GM11168 (cell line): Measurements from ENCODE around the gene ILDR1.

Experiments
- in situ Hi-C: fragments of 300-500 bp; cut with MboI; formaldehyde crosslinking; loops from one replicate; pipeline ENCODE4 v1.12.0; 2022; ENCODE audit warnings: low sequenced_read_pairs; ENCODE audit not compliant: unreplicated experiment

ILDR1 gene

GRCh38 chr3:122021037-122021436, 1.0 kb downstream of the ILDR1 start:
- in situ Hi-C loops, result no loop called here

DNA sequence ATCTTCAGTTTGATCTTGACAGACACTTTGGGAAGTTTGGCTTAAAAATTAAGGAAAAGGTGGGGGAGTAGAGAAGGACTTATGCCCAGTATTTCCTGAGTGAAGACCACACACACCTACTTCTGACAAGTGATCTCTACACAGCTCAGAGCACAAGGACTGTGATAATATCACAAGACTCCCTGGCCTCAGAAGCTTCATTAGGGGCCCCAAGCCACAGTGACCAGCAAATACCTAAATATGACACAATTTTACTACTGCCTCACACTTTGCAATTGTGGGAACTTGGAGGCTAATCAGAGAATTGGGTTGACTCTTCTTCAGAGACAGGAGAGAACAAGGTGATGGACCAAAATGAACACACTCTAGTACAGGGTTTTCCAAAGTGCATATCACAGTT, 2.6 kb downstream of the ILDR1 start:
- in situ Hi-C loops, result loop anchor here (5.0 kb wide), 1 partner anchor 73 kb away; no protein-coding TSS in a partner anchor

GRCh38 chr3:122014741-122015140, 7.3 kb downstream of the ILDR1 start:
- in situ Hi-C loops, result loop anchor here (5.0 kb wide), 1 partner anchor 78 kb away; no protein-coding TSS in a partner anchor

DNA sequence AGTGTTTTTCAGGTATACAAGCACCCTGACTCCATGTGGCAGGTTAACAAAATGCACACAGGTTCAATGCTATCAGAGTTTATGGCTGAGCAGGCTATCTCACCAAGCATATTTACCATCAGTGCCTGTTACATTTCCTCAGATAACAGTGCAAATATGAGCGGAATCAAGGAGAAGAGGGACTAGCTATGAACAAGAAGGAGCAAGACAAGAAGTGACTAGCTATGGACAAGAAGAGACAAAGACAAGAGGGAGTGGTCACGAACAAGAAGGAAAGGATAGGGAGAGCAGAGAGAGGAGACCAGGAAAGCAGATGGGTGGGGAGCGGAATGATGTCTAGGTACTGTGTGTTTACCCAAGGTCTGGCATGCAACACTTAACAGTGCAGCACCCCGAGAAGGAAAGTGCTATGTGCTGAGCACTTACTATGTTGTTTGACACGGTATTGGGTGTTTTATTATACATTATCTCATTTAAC, 8.6 kb downstream of the ILDR1 start:
- in situ Hi-C loops, result no loop called here

DNA sequence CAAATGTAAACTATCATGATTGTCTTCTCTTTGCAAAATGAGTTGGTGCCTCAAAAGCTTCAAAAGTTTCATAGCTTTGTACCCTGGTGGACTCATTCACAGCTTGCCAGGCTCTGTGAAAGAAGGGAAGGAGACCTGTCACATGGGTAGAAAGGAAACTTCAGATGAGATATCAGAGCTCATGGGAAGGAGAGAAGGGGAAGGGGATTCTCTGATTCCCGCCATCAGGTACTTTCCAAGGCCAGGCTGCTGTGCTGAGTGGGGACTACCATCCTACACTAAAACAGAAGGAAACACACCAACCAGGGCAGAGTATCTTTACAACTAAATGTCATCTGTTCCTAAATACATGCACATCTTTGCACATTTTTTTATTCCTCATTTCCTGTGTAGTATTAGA, 9.2 kb downstream of the ILDR1 start:
- in situ Hi-C loops, result no loop called here

DNA sequence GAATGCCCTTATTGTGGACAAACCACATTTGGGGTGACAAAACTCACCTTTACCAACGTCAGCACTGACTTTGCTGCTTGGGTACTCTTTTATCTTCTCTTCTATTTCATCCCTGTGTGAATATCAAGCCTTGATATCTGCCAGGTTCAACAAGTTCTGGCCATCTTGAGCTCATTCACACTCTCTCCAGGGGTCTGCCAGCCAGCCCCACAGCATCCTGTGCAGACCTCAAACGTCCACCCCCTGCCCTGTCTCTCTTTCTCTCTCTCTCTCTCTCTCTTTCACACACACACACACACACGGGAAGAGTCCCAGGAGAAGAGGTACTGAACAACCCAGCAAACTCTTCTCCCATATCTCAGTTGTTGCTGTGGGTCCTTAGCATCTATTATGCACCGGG, 10.7 kb downstream of the ILDR1 start:
- in situ Hi-C loops, result no loop called here

DNA sequence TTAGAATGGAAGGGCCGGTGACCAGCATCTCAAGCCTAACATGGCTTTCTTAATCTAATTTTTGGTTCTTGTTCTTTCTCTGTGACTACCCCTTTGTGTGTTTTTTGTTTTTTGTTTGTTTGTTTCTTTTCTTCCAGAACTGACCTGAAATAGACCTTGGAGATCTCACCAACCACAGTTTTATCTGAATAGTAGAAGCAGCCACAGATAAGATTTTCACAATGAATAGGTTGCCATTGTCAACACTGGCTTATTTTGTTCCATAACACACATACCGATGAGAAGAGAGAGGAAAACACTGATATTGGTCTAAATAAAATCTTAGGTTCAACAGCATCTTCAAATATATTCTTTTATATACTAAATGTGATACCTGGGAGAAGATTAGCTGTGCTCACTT, 11.5 kb downstream of the ILDR1 start:
- in situ Hi-C loops, result no loop called here

DNA sequence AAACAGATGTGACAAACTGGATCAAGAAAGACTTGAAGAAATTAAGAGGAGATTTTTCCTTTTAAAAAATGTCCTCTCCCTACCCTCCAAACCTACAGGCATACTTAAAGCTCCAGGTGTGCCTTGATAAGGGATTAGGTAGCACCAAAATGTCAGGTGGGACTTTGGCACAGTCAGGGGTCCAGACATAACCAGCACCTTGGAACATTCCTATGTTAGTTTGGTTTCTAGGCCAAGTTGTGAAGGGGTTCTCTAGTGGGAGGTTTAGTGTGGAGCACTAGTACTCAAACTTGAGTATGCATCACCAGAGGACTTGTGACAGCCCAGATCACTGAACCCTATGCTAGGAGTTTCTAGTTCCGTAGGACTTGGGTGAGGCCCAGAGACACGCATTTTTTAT, 13.9 kb downstream of the ILDR1 start:
- in situ Hi-C loops, result no loop called here

DNA sequence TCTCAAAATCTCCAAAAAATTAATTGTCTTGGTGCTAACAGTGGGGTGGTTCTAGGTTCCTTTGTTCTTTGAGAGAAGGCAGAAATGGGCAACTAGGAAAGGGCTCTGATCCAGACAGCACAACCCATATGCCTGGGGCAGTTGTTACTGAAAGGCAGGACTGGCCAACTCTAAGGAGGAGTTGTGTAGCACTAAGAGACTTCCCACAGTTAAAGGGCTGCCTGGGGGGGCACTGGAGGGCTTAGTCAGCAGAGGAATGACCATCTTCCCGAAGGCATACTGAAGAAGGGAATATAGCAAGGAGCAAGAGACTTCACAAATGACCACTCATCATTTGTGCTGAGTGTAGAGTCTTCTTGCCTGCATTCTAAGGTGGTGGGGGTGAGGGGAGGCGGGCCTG, 15.8 kb downstream of the ILDR1 start:
- in situ Hi-C loops, result no loop called here

DNA sequence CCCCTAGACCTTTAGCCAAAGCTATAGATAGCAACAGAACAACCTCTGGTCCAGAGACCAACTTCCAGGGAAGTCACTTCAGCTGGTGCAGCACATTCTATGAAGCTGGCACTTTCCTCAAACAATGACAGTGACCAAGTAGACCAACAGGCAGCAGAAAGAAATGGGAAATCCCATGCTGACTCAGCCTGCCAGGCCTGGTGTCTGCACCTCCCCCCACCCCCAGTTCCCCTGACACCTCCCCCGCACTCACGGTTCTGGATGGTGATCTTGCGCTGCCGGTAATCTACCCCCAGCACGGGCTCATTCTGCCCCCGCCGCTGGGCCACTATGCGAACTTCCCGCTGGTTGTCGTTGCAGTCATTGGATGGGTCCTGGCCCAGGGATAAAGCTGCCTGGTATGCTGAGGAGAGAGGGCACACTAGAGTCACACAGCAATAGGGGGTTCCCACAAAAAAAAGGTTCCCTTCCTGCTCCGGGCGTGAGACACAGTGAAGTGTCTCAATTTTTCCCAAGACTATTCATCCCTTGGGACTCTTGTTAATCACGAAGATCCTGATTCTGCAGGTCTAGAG, 17.0 kb downstream of the ILDR1 start:
- in situ Hi-C loops, result no loop called here

GRCh38 chr3:122004107-122004506, 17.9 kb downstream of the ILDR1 start:
- in situ Hi-C loops, result no loop called here

GRCh38 chr3:122003606-122004005, 18.4 kb downstream of the ILDR1 start:
- in situ Hi-C loops, result no loop called here

DNA sequence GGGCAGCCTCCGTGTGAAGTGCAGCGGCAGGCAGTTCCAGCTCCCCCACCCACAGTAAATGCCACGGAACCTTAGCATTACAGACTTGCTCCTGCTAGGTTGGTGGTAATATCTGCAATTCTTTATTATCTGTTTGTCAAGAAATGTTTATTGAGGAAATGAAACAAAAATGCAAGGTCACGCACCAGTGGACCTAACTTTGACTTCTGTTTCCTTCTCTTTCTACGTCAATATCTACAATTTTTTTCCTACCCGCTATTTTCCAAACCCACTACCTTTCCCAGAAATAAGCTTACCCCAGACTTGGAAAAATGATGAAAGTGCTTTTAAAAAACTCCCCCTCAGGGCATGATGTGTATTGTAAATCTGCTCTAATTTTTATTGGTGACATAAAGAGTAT, 18.9 kb downstream of the ILDR1 start:
- in situ Hi-C loops, result no loop called here

- in situ Hi-C loops, result no loop called here
Measured at GRCh38 chr3:122002611-122003010, 19.4 kb downstream of the ILDR1 start.

GRCh38 chr3:122001892-122002291, 20.2 kb downstream of the ILDR1 start:
- in situ Hi-C loops, result no loop called here

DNA sequence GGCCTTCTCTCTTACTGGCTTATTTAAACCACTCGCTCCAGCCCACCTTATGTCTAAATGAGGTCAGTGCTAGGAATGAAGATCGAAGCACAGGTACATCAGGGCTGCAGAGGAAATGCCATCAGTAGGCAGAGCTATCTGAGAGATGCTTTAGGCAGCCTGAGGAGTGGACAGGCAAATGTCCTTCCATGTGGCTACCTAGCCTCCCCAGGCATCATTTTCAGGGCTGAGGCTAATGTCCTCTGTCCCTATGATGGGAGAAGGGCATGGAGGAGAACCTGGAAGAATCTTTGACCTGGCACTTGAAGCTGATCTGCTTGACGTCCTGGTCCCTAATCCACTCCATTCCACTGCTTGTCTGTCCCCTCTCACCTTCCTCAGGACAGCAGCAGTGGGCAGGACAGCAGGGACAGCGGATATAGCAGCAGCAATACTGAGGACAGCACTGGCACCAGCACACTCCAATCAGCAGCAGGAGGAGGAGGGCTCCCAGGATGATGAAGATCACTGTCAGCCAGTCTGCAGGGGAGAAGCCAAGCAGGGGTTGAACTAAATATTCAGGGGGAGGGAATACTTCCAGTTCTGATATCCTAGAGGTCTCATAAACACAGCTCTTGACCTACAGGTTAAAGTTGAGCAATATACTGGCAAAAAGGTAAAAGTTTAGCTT, 21.0 kb downstream of the ILDR1 start:
- in situ Hi-C loops, result no loop called here

- in situ Hi-C loops, result loop anchor here (25.0 kb wide), 1 partner anchor 262 kb away; no protein-coding TSS in a partner anchor
Measured at GRCh38 chr3:121999931-122000330, 22.1 kb downstream of the ILDR1 start.

DNA sequence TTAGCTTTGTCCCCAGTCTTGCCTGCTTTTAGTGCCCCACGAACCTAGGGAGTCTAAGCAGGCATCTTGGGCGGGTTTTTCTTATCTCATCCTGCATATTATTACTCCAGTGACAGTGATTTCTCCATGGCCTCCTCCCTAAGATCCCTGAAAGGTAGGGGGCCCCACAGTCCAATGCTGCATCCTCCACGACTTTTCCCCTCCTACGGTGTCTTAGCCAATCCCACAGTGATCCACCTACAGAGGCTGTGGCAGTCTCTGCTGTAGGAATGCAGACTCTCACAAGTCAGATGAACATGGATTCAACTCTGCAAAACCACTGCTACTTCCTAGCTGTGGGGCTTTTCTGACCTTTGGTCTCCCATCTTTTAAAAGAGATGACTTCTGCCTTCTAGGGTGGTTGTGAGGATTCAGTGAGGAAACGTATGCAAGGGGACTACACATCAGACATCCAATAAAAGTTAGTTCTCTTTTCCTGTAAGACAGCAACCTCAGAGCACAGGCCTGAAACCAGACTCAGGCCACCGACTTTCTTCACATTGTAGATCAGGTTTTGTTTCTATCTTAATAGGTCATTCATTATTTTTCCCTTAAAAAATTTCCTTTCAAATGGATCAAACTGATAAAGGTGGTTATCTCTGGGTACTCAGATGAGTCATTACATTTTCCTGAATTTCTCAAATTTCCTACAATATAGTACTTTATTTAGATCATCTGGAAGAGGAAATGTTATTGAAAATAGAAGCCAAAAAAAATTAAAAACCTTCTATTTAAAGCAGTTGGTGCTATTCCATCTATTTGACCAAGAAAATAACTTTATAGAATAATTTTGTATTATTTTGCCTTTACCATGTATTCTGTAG, 23.2 kb downstream of the ILDR1 start:
- in situ Hi-C loops, result loop anchor here (25.0 kb wide), 1 partner anchor 263 kb away; no protein-coding TSS in a partner anchor

GRCh38 chr3:121998030-121998580, 23.9 kb downstream of the ILDR1 start:
- in situ Hi-C loops, result loop anchor here (25.0 kb wide), 1 partner anchor 264 kb away; no protein-coding TSS in a partner anchor

DNA sequence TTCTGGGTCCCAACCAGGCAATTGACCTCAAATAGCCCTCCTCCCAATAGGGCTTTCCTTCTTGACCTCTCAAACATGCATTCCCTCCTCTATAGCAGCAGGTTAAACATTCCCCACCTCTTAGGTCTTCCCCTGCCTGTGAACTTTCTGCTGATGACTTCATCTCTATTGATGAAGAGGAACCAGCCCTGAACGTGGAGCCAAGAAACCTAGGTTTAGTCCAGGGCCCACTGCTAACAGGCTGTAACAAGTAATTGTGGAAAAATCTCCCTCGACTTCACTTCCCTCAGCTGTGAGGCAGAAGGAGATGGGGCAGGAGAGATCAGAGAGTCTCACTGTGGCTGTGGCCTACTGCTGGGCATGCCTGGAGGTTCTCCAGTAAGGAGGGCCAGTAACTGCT, 24.7 kb downstream of the ILDR1 start:
- in situ Hi-C loops, result loop anchor here (25.0 kb wide), 1 partner anchor 265 kb away; no protein-coding TSS in a partner anchor
